Activated naive CD4-positive, alpha-beta T cell treated with anti-CD3 and anti-CD28 coated beads, Interleukin-2, amount 50 U/mL, for 24 hours (primary cell): ENCODE measurements around the gene SLC12A6.
A peak's percentile ranks its signal among the peaks of the same experiment; 100 is the strongest.

Source experiments
- H3K27ac Mint-ChIP-seq: one replicate; pipeline ENCODE4 v1.8.0; 2021; ENCODE audit warnings: mild to moderate bottlenecking, mixed read lengths
- H3K27me3 Mint-ChIP-seq: one replicate; pipeline ENCODE4 v1.8.0; 2021; ENCODE audit warnings: mixed read lengths
- H3K36me3 Mint-ChIP-seq: one replicate; pipeline ENCODE4 v1.8.0; 2021; ENCODE audit warnings: mixed read lengths
- H3K4me1 Mint-ChIP-seq: one replicate; pipeline ENCODE4 v1.8.0; 2021; ENCODE audit warnings: mixed read lengths
- H3K4me3 Mint-ChIP-seq: one replicate; pipeline ENCODE4 v1.8.0; 2021; ENCODE audit warnings: mild to moderate bottlenecking, mixed read lengths
- H3K9me3 Mint-ChIP-seq: one replicate; pipeline ENCODE4 v1.8.0; 2021; ENCODE audit warnings: mixed read lengths

SLC12A6 gene

DNA sequence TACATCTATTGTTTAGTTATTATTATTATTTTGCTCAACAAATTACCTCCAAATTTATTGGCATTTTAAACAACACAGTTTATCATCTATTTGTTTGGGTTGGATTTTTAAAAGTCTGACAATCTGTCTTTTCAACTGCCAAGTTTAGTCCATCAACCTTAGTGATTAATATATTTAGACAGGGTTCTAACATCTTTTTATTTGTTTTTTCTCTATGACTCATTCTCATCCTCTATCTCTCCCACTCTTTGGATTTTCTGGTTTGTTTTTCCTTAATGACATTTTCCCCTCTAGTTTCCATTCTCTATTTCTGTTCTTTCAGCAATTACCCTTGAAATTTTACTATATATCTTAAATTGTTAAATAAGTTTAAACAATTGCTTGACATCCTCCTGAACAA, 70.8 kb downstream of the SLC12A6 start:
- Mint-ChIP-seq H3K9me3 (no peaks in the 10 kb centered on the region), H3K27ac (no peak overlapping the region), H3K4me3 (peak overlapping the region; percentile 20), H3K4me1 (peaks cover 42% of the 10 kb centered on the region), H3K36me3 (peaks cover 11% of the 10 kb centered on the region), H3K27me3 (no peaks in the 10 kb centered on the region)

DNA sequence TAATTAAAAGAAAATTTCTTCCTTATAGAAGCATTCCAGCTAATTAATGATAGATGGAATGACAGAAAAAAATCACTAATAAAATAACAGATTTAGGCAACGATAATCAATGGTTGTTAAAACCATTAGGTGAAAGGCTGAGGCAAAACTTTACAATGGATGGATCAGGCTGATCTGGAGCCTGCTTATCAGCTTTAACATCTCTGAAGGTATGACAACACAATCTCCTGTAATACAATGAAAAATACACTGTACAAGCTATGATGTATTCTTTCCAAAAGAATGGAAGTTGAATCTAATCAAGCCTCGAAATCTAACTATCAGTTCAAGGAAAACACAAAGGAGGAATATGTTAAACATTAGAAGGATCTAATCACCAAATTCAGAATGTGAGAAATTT, 73.5 kb downstream of the SLC12A6 start:
- H3K27me3 Mint-ChIP-seq, result no peaks in the 10 kb centered on the region
- peak overlapping the region; percentile 84 for H3K27ac Mint-ChIP-seq

DNA sequence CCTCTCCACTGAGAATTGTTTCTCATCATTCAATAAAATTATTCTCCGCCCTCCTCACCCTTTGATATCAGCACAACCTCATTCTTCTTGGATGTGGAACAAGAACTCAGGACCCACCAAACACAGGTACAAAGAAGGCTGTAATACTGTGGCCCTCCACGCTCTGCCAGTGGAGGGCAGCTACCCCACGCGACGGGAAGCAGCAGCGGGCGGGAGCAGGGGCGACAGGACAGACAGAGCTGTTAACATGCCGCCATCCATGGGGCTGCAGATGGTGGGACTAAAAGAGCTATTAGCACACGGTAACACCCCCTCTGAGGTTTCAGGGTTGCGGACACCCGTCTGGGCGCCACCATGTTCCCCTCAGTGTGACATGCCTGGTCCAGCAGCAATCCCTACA, 75.2 kb downstream of the SLC12A6 start:
- no peaks in the 10 kb centered on the region for H3K9me3 Mint-ChIP-seq
- H3K27me3 Mint-ChIP-seq, result no peaks in the 10 kb centered on the region
- peaks cover 26% of the 10 kb centered on the region for H3K4me1 Mint-ChIP-seq
- peak overlapping the region; percentile 68 for H3K27ac Mint-ChIP-seq
- no peak overlapping the region for H3K4me3 Mint-ChIP-seq
- H3K36me3 Mint-ChIP-seq, result peaks cover 9% of the 10 kb centered on the region

More for the DNA sequence above, 73.5 kb downstream of the SLC12A6 start:
- Mint-ChIP-seq H3K36me3 (peaks cover 6% of the 10 kb centered on the region), H3K4me3 (no peak overlapping the region), H3K4me1 (peaks cover 37% of the 10 kb centered on the region), H3K9me3 (no peaks in the 10 kb centered on the region)

DNA sequence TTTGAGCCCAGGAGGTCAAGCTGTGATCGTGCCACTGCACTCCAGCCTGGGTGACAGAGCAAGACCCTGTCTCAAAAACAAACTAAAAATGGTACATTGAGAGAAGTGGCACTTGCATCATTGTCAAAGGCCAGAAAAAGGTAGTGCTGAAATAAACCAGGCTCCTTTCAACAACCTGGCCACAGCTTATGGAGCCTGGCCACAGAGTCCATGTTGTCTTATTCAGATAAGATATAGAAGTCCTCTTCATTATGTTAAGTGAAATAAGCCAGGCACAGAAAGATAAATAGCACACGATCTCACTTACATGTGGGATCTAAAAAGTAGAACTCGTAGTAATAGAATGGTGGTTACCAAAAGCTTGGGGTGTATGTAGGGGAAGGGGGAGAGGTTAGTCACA, 78.0 kb downstream of the SLC12A6 start:
- H3K4me1 Mint-ChIP-seq, result peaks cover 9% of the 10 kb centered on the region
- peak overlapping the region; percentile 48 for H3K27ac Mint-ChIP-seq
- H3K27me3 Mint-ChIP-seq, result no peaks in the 10 kb centered on the region
- no peak overlapping the region for H3K4me3 Mint-ChIP-seq
- peaks cover 8% of the 10 kb centered on the region for H3K36me3 Mint-ChIP-seq
- H3K9me3 Mint-ChIP-seq, result no peaks in the 10 kb centered on the region

DNA sequence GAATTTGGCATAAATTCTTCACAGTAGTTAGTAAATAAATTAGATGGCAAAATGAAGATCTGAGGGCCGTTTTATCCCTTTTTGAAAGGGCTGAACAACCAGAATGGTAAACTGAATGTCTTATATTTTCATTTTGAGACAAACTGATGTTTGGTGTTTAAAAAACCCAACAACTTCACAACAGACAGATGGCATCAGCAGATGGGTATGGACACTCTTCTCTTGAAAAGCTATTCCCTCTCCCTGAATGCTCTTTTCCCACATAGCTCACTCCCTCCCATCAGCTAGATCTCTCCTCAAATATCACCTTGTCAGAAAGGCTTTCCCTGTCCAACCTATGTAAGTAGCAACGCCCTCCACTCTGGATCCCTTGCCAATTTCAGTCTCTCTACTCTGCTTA, 79.4 kb downstream of the SLC12A6 start:
- Mint-ChIP-seq H3K27me3 (no peaks in the 10 kb centered on the region), H3K36me3 (peaks cover 19% of the 10 kb centered on the region), H3K27ac (peak overlapping the region; percentile 69), H3K9me3 (no peaks in the 10 kb centered on the region), H3K4me1 (peaks cover 4% of the 10 kb centered on the region), H3K4me3 (no peak overlapping the region)

DNA sequence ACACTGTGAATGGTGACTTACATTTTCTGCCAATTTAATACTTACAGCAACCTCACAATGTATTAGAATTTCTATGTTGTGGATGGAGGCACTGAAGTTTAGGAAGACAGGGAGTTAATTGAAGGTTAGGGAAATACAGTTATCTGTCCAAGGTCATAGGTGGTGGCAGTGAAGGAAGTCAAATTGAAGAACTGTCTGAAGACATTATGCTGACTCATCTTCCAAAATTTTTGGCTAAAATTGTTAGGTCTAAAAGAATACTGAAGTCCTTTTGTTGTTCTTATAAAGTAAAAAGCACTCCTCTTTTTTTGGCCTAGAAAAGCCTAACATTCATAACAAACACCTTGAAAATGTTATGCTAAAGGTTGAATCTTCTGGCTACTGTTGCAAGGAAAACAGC, 85.0 kb downstream of the SLC12A6 start:
- peaks cover 22% of the 10 kb centered on the region for H3K36me3 Mint-ChIP-seq
- H3K9me3 Mint-ChIP-seq, result no peaks in the 10 kb centered on the region
- H3K4me3 Mint-ChIP-seq, result no peak overlapping the region
- no peaks in the 10 kb centered on the region for H3K27me3 Mint-ChIP-seq
- peak overlapping the region; percentile 43 for H3K27ac Mint-ChIP-seq
- H3K4me1 Mint-ChIP-seq, result peaks cover 12% of the 10 kb centered on the region

DNA sequence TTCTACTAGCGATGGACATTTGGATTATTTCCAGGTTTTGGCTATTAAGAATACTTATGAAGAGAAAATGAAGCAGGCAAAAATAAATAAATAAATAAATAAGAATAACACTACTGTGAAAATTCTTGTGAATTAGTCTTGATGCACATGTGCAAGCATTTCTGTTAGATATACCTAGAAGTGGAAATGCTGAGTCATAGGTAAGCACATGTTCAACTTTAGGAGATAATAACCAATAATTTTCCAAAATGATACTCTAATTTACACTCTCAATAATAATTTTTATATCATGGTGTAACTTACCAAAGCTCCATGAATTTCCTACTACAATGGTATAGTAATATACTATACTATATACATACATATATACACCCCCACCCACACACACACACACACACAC, 89.4 kb downstream of the SLC12A6 start:
- H3K4me1 Mint-ChIP-seq, result peaks cover 13% of the 10 kb centered on the region
- H3K9me3 Mint-ChIP-seq, result no peaks in the 10 kb centered on the region
- H3K4me3 Mint-ChIP-seq, result no peak overlapping the region
- peaks cover 15% of the 10 kb centered on the region for H3K36me3 Mint-ChIP-seq
- H3K27ac Mint-ChIP-seq, result peak overlapping the region; percentile 87
- no peaks in the 10 kb centered on the region for H3K27me3 Mint-ChIP-seq

DNA sequence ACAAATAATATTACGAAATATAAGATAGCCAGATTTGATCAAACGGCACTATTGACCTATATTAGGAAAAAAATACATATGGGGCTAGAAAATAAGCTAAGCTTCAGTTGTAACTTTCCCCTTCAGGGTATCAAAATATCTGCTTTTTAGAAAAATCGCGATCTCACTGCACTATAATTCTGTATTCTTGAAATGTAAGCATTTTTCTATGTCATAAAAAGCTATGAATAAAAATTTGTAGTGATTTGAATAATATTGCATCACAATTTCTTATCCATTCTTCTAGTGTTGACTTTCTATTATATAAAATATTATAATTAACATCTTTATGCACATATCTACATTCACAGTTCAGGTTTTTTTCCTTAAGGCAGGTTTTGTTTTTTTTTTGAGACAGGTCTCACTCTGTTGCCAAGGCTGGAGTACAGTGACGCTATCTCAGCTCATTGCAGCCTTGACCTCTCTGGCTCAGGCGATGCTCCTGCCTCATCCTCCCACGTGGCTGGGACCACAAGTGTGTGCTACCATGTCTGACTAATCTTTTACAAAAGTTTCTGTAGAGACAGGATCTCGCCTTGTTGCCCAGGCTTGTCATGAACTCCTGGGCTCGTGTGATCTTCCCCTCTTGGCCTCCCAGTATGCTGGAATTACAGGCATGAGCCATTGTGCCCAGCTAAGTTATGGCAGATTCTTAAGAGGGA, 91.2 kb downstream of the SLC12A6 start:
- Mint-ChIP-seq H3K27ac (no peak overlapping the region), H3K4me1 (peaks cover 19% of the 10 kb centered on the region), H3K36me3 (peaks cover 8% of the 10 kb centered on the region)

DNA sequence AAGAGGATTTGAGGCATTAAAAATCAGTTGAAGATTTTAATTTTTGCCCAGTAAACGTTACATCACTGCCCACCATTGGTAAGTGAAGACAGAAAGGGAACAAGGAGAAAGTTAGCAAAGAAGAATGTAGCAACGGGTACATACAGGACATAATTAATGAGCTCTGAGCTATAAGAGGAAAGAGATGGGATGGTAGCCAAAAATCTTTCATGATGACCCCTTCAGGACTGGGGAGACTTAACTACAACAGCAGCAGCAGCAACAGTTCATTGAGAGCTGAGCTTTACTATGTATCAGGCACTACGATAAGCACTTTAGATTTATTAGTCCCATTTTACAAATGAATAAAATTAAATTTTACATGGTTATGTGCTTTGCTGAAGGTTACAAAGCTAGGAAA, 94.4 kb downstream of the SLC12A6 start:
- no peak overlapping the region for H3K4me3 Mint-ChIP-seq
- H3K27me3 Mint-ChIP-seq, result no peaks in the 10 kb centered on the region
- H3K4me1 Mint-ChIP-seq, result peaks cover 36% of the 10 kb centered on the region
- no peaks in the 10 kb centered on the region for H3K9me3 Mint-ChIP-seq
- peaks cover 12% of the 10 kb centered on the region for H3K36me3 Mint-ChIP-seq
- H3K27ac Mint-ChIP-seq, result peak overlapping the region; percentile 73

More for the DNA sequence above, 91.2 kb downstream of the SLC12A6 start:
- Mint-ChIP-seq H3K27me3 (no peaks in the 10 kb centered on the region), H3K4me3 (no peak overlapping the region), H3K9me3 (no peaks in the 10 kb centered on the region)

DNA sequence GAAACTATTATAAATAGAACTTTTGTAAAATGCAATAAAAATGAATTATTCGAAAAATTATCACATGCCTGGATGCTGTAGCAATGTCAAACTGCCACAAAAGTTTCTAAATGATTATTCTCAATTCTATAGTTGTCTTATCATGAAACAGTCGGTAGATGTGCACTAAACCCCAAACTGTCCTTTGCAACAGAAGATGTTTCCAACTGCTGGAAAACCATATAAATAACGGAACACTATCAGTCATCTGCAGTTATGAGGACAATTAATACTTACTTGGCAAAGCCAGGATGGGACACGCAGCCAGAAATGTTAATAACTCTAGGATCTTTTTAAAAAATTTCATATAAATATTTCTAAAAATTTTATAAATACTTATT, 95.3 kb downstream of the SLC12A6 start:
- H3K9me3 Mint-ChIP-seq, result no peaks in the 10 kb centered on the region
- no peak overlapping the region for H3K4me3 Mint-ChIP-seq
- no peak overlapping the region for H3K27ac Mint-ChIP-seq
- peaks cover 29% of the 10 kb centered on the region for H3K4me1 Mint-ChIP-seq
- peaks cover 10% of the 10 kb centered on the region for H3K36me3 Mint-ChIP-seq
- H3K27me3 Mint-ChIP-seq, result no peaks in the 10 kb centered on the region

DNA sequence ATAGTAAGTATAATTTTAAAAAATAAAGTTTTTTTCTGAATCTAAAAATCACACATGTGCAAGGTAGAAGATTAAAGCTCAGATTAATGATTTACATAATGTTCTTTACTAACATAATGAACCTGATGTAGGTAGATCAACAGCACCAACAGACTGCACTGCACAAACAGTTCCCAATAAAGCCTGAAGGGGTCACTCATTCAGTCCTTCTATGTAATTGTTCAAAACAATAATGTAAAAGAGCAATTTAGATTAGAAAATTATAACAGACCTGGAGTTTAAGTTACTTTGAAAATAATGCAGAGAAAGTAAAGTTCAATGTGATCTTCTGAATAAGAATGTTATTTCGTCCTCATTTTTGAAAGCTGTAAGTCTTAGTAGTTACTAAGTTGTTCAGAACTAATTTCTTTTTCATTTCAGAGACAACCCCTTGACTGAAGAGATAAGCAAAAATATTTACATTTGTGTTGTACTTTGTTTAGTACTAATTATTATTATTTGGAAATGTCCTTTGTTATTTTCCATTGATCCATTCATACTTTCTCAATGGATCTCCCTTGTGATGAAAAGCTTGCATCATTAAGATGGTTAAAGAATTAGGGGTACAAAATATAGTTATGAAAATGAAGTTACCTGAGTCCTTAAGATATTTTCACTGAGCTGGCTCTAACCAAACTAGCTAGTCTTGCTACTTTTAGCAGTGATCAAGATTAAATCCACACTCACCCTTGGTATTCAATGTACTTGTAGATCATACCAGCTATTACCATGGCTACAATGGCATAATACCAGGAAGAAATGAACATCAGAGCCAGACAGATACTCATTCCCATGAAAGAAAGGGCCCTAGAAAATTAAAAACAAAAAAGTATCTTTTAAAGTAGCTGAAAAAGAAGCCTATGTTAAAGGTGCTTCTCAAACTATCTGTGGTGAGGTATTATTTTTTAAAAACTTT, 95.9 kb downstream of the SLC12A6 start:
- H3K4me3 Mint-ChIP-seq, result peak overlapping the region; percentile 33
- peak overlapping the region; percentile 55 for H3K27ac Mint-ChIP-seq
- H3K36me3 Mint-ChIP-seq, result peaks cover 13% of the 10 kb centered on the region
- no peaks in the 10 kb centered on the region for H3K27me3 Mint-ChIP-seq
- peaks cover 29% of the 10 kb centered on the region for H3K4me1 Mint-ChIP-seq
- H3K9me3 Mint-ChIP-seq, result no peaks in the 10 kb centered on the region

DNA sequence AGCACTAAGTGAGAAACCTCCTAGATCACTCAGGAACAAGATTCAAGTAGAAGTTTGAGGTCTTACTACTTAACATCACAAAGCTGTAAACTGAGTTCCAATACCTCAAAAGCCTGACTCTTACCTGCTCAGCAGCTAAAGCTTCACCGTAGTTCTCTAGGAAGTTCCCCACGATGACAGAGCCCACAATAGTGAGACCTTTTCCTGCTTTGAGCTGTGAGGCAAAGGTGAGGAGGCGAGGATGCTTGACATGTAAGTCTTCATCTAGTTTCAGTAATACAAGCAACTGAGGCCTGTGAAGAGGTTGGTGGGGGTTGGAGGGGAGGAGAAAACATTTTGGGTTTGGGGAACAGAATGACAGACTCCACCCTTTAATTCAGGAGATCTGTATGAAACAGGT, 97.0 kb downstream of the SLC12A6 start:
- H3K27ac Mint-ChIP-seq, result peak overlapping the region; percentile 79
- H3K36me3 Mint-ChIP-seq, result peaks cover 18% of the 10 kb centered on the region
- no peaks in the 10 kb centered on the region for H3K9me3 Mint-ChIP-seq
- peak overlapping the region; percentile 9 for H3K4me3 Mint-ChIP-seq
- H3K27me3 Mint-ChIP-seq, result no peaks in the 10 kb centered on the region
- peaks cover 29% of the 10 kb centered on the region for H3K4me1 Mint-ChIP-seq

DNA sequence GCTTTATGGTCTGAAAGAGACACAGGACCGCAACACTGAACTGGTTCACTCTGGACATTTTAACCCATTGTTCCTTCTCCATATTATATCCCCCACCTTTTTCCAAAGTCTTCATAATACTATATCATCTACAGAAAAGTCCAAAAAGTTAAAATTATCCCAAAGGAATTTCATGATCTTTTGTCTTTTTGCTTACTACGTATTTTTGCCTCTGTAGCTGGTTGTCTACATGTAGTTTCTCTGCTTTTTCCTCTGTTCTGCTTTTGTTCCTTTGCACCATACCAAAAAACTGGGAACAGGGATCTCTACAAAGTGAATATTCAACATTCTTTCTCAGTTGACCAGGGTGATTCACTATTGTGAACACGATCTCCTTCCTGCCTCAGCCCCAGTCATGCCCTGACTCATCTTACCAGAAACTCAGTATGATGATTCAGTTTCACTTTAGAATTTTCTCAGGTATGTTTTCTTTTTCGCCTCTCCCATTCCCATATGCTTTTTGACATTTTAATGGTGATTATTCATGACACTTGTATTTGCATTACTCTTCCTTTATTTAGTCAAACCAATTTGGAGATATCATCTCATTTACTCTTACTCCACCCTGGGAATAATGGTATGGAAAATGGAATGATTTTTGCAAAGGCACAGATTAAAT, 98.3 kb downstream of the SLC12A6 start:
- Mint-ChIP-seq H3K27me3 (no peaks in the 10 kb centered on the region), H3K27ac (peak overlapping the region; percentile 100), H3K4me1 (peaks cover 29% of the 10 kb centered on the region), H3K36me3 (peaks cover 15% of the 10 kb centered on the region), H3K9me3 (no peaks in the 10 kb centered on the region), H3K4me3 (peak overlapping the region; percentile 88)

DNA sequence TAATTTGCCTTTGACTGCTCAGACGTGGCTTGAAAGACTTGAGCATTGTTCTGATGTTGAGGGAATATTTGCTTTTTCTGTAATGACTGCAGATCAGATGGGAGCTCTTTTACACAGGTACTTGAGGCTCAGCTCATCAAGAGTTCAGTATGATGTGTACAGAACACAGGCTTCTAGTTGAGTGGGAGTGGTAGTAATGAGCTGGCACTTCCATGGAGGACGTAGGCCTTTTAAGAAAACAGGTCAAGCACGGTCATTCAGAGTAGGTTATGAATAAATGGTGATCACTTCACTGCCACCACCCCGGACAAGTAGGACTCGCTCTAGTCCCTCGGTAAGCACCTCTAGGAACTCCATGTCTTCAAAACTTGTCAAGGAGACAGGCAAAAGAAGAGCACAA, 104.0 kb downstream of the SLC12A6 start:
- Mint-ChIP-seq H3K9me3 (no peaks in the 10 kb centered on the region), H3K4me3 (no peak overlapping the region), H3K4me1 (no peaks in the 10 kb centered on the region), H3K27me3 (no peaks in the 10 kb centered on the region), H3K27ac (peak overlapping the region; percentile 14), H3K36me3 (peaks cover 12% of the 10 kb centered on the region)

DNA sequence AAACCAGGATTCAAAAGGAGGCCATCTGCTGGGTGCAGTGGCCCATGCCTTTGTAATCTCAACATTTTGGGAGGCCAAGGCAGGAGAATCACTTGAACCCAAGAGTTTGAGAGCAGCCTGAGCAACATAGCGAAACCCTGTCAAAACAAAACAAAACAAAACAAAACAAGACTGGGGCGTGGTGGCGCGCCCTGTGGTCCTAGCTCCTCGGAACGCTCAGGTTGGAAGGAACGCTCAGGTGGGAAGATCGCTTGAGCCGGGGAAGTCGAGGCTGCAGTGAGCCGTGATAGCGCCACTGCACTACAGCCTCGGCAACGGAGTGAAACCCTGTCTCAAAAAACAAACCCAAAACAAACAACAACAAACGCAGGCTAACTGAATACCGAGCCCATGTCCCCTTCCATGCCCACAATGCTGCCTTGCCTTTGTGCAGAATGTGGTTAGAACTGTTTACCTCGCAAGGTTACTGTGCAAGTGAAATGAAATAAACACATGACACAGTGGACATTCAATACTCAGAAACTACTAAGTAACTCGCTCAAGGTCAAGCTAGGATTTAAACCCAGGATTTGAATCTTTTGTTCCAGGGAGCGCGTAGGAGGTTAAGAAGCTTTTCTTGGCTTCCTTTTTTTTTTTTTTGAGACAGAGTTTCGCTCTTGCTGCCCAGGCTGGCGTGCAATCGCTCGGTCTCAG, 113.5 kb downstream of the SLC12A6 start:
- H3K36me3 Mint-ChIP-seq, result peaks cover 10% of the 10 kb centered on the region
- peaks cover 1% of the 10 kb centered on the region for H3K27me3 Mint-ChIP-seq
- peak overlapping the region; percentile 100 for H3K27ac Mint-ChIP-seq
- peaks cover 22% of the 10 kb centered on the region for H3K4me1 Mint-ChIP-seq
- H3K9me3 Mint-ChIP-seq, result peaks cover 4% of the 10 kb centered on the region
- H3K4me3 Mint-ChIP-seq, result peak overlapping the region; percentile 98
